Fibroblast of the aortic adventitia (primary cell): ENCODE data around the gene TPRN. TPM values are rescaled to one million over a fixed set of nuclear protein-coding genes. Genes with fewer than 3 reads are reported as not detected.

Source experiments
- DNase-seq: peaks from one replicate; pipeline ENCODE4 v3.0.0-alpha.2; 2010; ENCODE audit warnings: low read depth
- H3K4me3 ChIP-seq: 2 replicates; pipeline ENCODE4 v1.5.1; 2011; ENCODE audit warnings: low read depth, mild to moderate bottlenecking, control low read depth, low read length, moderate library complexity
- small RNA-seq: library from RNA; depleted of rRNA; stranded (forward); fragments of <200 nt; gene quantifications from one replicate; pipeline ENCODE3, GENCODE V24; 2012
- total RNA-seq: library from RNA; depleted of rRNA; stranded (reverse); fragments of >200 nt; gene quantifications from 2 replicates; pipeline ENCODE4 v1.2.3, GENCODE V29; 2012; ENCODE audit warnings: low replicate concordance
- TF ChIP-seq, protein P1 (sequence below): IDR thresholded peaks from 2 replicates; pipeline ENCODE4 v1.5.1; 2011; ENCODE audit warnings: mild to moderate bottlenecking, low read length, control low read depth, inconsistent platforms; ENCODE audit not compliant: insufficient read depth

TPRN gene
- total RNA-seq, 1 donor: 8.0 TPM

GRCh38 chr9:137141976-137142936, 58.3 kb downstream of the TPRN start:
- DNase-seq: no peak
- TF ChIP-seq, protein P1, sequence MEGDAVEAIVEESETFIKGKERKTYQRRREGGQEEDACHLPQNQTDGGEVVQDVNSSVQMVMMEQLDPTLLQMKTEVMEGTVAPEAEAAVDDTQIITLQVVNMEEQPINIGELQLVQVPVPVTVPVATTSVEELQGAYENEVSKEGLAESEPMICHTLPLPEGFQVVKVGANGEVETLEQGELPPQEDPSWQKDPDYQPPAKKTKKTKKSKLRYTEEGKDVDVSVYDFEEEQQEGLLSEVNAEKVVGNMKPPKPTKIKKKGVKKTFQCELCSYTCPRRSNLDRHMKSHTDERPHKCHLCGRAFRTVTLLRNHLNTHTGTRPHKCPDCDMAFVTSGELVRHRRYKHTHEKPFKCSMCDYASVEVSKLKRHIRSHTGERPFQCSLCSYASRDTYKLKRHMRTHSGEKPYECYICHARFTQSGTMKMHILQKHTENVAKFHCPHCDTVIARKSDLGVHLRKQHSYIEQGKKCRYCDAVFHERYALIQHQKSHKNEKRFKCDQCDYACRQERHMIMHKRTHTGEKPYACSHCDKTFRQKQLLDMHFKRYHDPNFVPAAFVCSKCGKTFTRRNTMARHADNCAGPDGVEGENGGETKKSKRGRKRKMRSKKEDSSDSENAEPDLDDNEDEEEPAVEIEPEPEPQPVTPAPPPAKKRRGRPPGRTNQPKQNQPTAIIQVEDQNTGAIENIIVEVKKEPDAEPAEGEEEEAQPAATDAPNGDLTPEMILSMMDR: no peak
- H3K4me3 ChIP-seq: no peak overlapping the region

Small RNA genes within 50 kb of the gene (small RNA-seq; reads per million reads assigned to genes)
- gene MIR3621: not detected

Other genes starting within 250 kb of the TPRN start
- not detected in 2 replicates for gene LCN12, start 248.5 kb downstream of the TPRN start, total RNA-seq
- gene PTGDS, start 223.2 kb downstream of the TPRN start, total RNA-seq: 27.6 and 32.8 TPM in 2 replicates
- 0.54 and 15.3 TPM in 2 replicates for gene LCNL1, start 217.7 kb downstream of the TPRN start, total RNA-seq
- gene PAXX, start 208.3 kb downstream of the TPRN start, total RNA-seq: 7.1 and 18.3 TPM in 2 replicates
- 4.3 and 5.2 TPM in 2 replicates for gene CLIC3, start 204.2 kb downstream of the TPRN start, total RNA-seq
- gene ABCA2, start 172.5 kb downstream of the TPRN start, total RNA-seq: 21.0 and 25.0 TPM in 2 replicates
- gene FUT7, start 168.7 kb downstream of the TPRN start, total RNA-seq: not detected in 2 replicates
- 23.8 and 31.6 TPM in 2 replicates for gene NPDC1, start 154.6 kb downstream of the TPRN start, total RNA-seq
- gene ENTPD2, start 146.7 kb downstream of the TPRN start, total RNA-seq: 0.09 TPM in 1 of 2 replicates, not detected in the other
- gene SAPCD2, start 130.2 kb downstream of the TPRN start, total RNA-seq: 0.41 and 1.5 TPM in 2 replicates
- 12.7 and 17.7 TPM in 2 replicates for gene UAP1L1, start 123.2 kb downstream of the TPRN start, total RNA-seq
- gene MAN1B1, start 113.8 kb downstream of the TPRN start, total RNA-seq: 50.8 and 103 TPM in 2 replicates
- gene DPP7, start 86.0 kb downstream of the TPRN start, total RNA-seq: 69.5 and 72.3 TPM in 2 replicates
- not detected in 2 replicates for gene GRIN1, start 61.6 kb downstream of the TPRN start, total RNA-seq
- not detected in 2 replicates for gene LRRC26, start 30.7 kb downstream of the TPRN start, total RNA-seq
- gene TMEM210, start 28.7 kb downstream of the TPRN start, total RNA-seq: not detected in 2 replicates
- 25.7 and 28.0 TPM in 2 replicates for gene ANAPC2, start 12.2 kb downstream of the TPRN start, total RNA-seq
- 43.5 and 51.5 TPM in 2 replicates for gene SSNA1, start 12.1 kb downstream of the TPRN start, total RNA-seq
- 32.3 and 34.7 TPM in 2 replicates for gene TMEM203, start 4.9 kb upstream of the TPRN start, total RNA-seq
- gene NDOR1, start 5.0 kb upstream of the TPRN start, total RNA-seq: 8.5 and 8.6 TPM in 2 replicates
- 0.45 TPM in 1 of 2 replicates, not detected in the other for gene RNF208, start 21.5 kb upstream of the TPRN start, total RNA-seq
- 0.36 and 0.49 TPM in 2 replicates for gene CYSRT1, start 24.4 kb upstream of the TPRN start, total RNA-seq
- gene RNF224, start 26.8 kb upstream of the TPRN start, total RNA-seq: 0.09 TPM in 1 of 2 replicates, not detected in the other
- not detected in 2 replicates for gene SLC34A3, start 30.2 kb upstream of the TPRN start, total RNA-seq
- gene TUBB4B, start 40.5 kb upstream of the TPRN start, total RNA-seq: 21.8 and 195 TPM in 2 replicates
- gene STPG3, start 50.5 kb upstream of the TPRN start, total RNA-seq: not detected in 2 replicates
- 27.1 and 43.7 TPM in 2 replicates for gene NELFB, start 54.6 kb upstream of the TPRN start, total RNA-seq
- gene TOR4A, start 77.0 kb upstream of the TPRN start, total RNA-seq: 12.6 and 31.3 TPM in 2 replicates
- 0.09 TPM in 1 of 2 replicates, not detected in the other for gene NRARP, start 101.5 kb upstream of the TPRN start, total RNA-seq
- gene EXD3, start 222.4 kb upstream of the TPRN start, total RNA-seq: 5.2 and 14.3 TPM in 2 replicates
- 0.36 and 0.74 TPM in 2 replicates for gene NOXA1, start 222.7 kb upstream of the TPRN start, total RNA-seq
- not detected in 2 replicates for gene ENTPD8, start 240.6 kb upstream of the TPRN start, total RNA-seq